ENCODE data around the gene S100A5.
A peak's percentile ranks its signal among the peaks of the same experiment; 100 is the strongest.

Gene S100A5

DNA sequence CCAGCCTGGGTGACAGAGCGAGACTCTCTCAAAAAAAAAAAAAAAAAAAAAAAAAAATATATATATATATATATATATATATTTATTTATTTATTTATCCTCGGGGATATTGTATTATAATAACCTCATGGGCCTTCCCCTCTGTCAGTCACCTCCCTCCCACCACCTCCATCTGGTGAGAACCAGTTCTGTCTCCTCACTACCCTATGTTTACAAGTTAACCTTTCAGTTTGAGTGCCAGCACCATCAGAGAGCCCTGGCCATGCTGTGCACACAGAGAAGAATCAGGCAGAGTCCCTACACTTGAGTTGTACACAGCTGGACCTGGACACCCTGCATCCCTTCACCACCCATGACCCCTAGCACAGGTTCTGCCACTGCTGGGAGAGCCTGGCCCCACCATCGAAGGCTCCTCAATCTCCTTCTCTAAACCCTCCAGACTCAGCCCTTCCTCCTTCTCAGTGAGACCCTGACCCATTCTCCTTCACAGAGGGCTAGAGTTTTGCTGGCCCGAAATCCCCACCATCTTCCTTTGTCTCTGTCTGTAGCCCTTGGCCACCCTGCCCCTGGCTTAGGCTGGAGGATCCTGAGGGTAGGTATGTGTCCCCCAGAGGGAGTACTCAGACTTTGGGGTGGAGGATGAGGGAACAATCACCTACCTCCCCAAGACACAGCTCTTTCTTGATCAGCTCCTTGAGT lies 1.2 kb downstream of the S100A5 start:
- Histone ChIP-seq H3K36me3 (ENCODE audit: insufficient read depth, low read length) (peaks cover 4% of the 10 kb centered on the region; the same call in 1 of the 2 replicates), H3K4me3 (ENCODE audit: low read depth, low read length) (no peak overlapping the region), H3K27me3 (ENCODE audit: insufficient read depth, low read length) (no peaks in the 10 kb centered on the region), H3K4me1 (ENCODE audit: control insufficient read depth, insufficient read depth, low read length, unreplicated experiment) (peaks cover 25% of the 10 kb centered on the region), H2AFZ (ENCODE audit: low read length, unreplicated experiment) (no peak overlapping the region), H3K27ac (ENCODE audit: low read depth, low read length) (no peak overlapping the region), H3K79me2 (ENCODE audit: control insufficient read depth, insufficient read depth, low read length, unreplicated experiment) (peaks cover 12% of the 10 kb centered on the region)

DNA sequence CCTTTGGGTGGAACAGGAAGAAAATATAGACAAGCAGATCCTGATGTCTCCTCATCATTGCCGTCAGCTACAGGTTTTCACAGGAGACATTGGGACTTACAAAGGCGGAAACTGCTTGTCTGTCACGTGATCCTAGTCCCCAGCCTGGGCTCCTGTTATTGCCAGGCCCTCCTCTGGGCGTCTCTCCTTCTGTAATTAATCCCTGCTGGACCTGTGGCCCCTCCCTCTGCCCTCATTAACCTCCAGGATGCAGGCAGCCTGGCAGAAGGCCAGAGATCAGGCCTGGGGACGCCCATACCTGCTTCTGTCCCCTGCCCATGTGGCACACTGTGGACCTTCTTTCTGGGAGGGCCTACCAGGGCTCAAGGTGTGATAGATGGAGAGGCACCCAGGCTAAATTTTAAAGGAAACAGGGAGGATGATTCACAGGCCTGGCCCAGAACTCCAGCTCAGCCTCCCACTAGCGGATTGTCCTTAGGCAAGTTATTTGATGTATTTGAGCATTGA lies 2.4 kb downstream of the S100A5 start:
- peaks cover 27% of the 10 kb centered on the region for H3K4me1 ChIP-seq (ENCODE audit: control insufficient read depth, insufficient read depth, low read length, unreplicated experiment)
- no peaks in the 10 kb centered on the region for H3K27me3 ChIP-seq (ENCODE audit: insufficient read depth, low read length)
- H3K36me3 ChIP-seq (ENCODE audit: insufficient read depth, low read length): peaks cover 9% of the 10 kb centered on the region; the same call in 1 of the 2 replicates
- no peak overlapping the region for H2AFZ ChIP-seq (ENCODE audit: low read length, unreplicated experiment)
- H3K4me3 ChIP-seq (ENCODE audit: low read depth, low read length): no peak overlapping the region
- no peak overlapping the region for H3K27ac ChIP-seq (ENCODE audit: low read depth, low read length)
- H3K79me2 ChIP-seq (ENCODE audit: control insufficient read depth, insufficient read depth, low read length, unreplicated experiment): peaks cover 20% of the 10 kb centered on the region

DNA sequence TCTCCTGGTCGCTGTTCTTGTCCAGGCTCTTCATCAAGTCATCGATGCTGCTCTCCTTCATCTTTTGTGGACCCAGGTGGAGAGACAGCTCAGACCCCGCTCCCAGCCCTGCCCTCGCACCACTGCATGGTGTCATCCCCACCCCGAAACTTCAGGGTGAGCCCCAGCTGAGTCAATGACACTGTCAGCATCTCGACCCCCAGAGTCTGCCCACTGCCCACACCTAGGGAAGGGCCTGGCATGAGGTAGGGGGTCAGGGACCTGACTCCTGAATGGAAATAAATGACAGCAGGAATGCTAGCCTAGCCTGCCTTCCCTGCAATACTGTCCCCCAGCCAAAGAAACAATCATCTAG lies 3.4 kb downstream of the S100A5 start:
- Histone ChIP-seq H3K79me2 (ENCODE audit: control insufficient read depth, insufficient read depth, low read length, unreplicated experiment) (peaks cover 20% of the 10 kb centered on the region), H3K36me3 (ENCODE audit: insufficient read depth, low read length) (peaks cover 9% of the 10 kb centered on the region; the same call in 1 of the 2 replicates), H3K27me3 (ENCODE audit: insufficient read depth, low read length) (no peaks in the 10 kb centered on the region), H2AFZ (ENCODE audit: low read length, unreplicated experiment) (no peak overlapping the region), H3K27ac (ENCODE audit: low read depth, low read length) (no peak overlapping the region), H3K4me1 (ENCODE audit: control insufficient read depth, insufficient read depth, low read length, unreplicated experiment) (peaks cover 36% of the 10 kb centered on the region), H3K4me3 (ENCODE audit: low read depth, low read length) (no peak overlapping the region)

DNA sequence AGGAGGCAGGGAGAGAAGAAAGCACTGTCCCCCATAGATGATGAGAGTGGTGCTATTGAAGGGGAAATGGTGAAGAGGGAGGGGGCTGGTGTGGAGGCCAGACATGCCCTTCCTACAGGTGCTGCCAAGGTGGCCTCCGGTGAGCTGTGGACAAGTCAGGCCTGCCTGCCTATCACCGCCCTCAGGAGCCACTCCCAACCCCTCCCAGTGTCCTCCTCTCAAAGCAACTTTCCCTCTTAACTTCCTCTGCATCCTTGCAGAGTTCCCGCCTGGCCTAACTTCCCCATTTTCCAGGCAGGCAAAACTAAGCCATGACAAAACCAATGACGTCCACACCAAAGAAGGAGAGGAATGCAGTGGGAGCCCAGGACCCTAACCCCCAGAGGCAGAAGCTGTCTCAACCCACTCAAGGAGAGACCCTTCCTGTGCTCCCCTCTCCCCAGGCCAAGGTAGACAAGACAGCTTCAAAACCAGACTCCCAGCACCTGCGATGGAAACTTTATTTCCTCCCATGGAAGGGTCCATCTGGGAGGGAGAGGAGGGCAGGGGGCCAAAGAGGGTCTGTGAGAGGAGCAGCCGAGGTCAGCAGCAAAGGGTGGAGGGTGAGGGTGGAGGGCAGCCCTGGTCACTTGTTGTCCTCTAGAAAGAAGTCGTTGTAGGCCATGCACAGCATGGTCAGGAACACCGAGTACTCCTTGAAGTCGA lies 3.9 kb downstream of the S100A5 start:
- peak overlapping the region; percentile 87 for H3K4me3 ChIP-seq (ENCODE audit: low read depth, low read length)
- peaks cover 9% of the 10 kb centered on the region; the same call in 1 of the 2 replicates for H3K36me3 ChIP-seq (ENCODE audit: insufficient read depth, low read length)
- peaks cover 41% of the 10 kb centered on the region for H3K4me1 ChIP-seq (ENCODE audit: control insufficient read depth, insufficient read depth, low read length, unreplicated experiment)
- H3K79me2 ChIP-seq (ENCODE audit: control insufficient read depth, insufficient read depth, low read length, unreplicated experiment): peaks cover 20% of the 10 kb centered on the region
- peak overlapping the region; percentile 44 for H3K27ac ChIP-seq (ENCODE audit: low read depth, low read length)
- H2AFZ ChIP-seq (ENCODE audit: low read length, unreplicated experiment): no peak overlapping the region
- H3K27me3 ChIP-seq (ENCODE audit: insufficient read depth, low read length): no peaks in the 10 kb centered on the region

DNA sequence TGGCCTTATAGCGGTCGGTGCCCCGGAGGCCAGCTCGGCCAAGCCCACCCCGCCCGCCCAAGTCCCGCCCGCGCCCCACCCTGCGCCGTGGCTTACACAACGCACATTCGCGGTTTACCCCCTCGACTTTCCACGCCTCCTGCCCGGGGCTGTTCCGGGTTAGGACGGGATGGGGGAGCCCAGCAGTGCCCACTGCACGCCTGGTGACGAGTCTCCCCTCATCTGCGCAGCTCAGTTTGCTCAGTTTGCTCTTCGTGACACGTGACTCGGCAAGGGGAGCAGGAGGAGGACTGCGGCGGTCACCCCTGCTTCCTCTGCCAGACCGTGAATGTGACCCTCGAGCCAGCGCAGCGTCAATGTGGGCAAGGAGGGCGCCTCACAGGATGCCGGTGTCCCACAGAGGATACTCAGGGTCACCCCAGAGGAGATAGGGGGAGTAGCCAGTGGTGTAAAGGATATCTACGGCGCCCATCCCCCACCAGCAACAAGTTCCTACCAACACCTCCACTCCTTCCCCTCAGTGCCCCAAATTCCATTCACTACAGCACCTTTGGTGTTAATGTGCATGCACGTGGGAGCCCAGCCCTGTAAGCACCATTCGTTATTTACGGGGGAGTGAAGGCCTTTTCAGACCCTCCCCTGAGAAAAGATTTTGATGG lies 4.6 kb downstream of the S100A5 start:
- H3K27ac ChIP-seq (ENCODE audit: low read depth, low read length): peak overlapping the region; percentile 85
- H3K79me2 ChIP-seq (ENCODE audit: control insufficient read depth, insufficient read depth, low read length, unreplicated experiment): peaks cover 20% of the 10 kb centered on the region
- peaks cover 42% of the 10 kb centered on the region for H3K4me1 ChIP-seq (ENCODE audit: control insufficient read depth, insufficient read depth, low read length, unreplicated experiment)
- no peaks in the 10 kb centered on the region for H3K27me3 ChIP-seq (ENCODE audit: insufficient read depth, low read length)
- peaks cover 9% of the 10 kb centered on the region; the same call in 1 of the 2 replicates for H3K36me3 ChIP-seq (ENCODE audit: insufficient read depth, low read length)
- no peak overlapping the region for H2AFZ ChIP-seq (ENCODE audit: low read length, unreplicated experiment)
- H3K4me3 ChIP-seq (ENCODE audit: low read depth, low read length): peak overlapping the region; percentile 87

DNA sequence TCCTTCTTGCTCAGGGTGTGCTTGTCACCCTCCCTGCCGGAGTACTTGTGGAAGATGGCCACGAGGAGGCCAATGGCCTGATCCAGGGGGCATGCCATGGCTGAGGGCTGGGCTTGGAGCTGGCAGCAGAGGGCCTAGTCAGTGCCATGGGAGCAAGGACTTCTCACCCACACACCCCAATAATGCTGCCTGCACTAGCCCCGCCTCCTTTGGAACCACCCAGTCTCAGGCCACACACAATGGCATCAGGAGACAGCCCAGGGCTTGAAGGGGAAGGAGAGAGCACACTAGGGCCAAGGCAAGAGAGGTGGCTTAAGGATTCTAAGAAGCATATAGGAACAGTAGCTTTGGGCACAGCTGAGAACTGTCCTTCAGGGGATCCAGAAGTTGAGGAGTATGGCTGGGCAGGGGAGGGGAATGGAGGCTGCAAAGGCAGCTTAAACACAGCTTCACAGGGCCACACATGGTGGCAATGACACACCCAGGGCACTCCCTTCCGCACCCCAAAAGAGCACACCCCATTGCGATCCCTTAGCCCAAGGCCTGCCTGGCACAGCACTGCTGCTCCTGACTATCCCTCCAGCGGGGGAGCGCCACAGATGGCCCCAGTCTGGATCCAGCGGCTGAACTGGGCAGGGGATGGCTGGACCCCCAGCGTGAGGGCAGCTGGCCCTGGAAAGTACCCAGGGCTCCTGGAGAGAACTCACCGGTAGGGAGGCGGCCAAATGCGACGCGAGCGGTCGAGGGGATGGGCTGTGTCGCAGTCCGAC lies 5.3 kb downstream of the S100A5 start, which contains the start of gene S100A6:
Gene S100A6 (minus strand): TSS at position 750 of the 770 bp plus-strand sequence. CDS start 652 bp downstream, at position 98.
- Histone ChIP-seq H3K36me3 (ENCODE audit: insufficient read depth, low read length) (peaks cover 9% of the 10 kb centered on the region; the same call in 1 of the 2 replicates), H3K4me1 (ENCODE audit: control insufficient read depth, insufficient read depth, low read length, unreplicated experiment) (peaks cover 39% of the 10 kb centered on the region), H3K27me3 (ENCODE audit: insufficient read depth, low read length) (no peaks in the 10 kb centered on the region), H3K27ac (ENCODE audit: low read depth, low read length) (peak within 1 kb of the TSS; percentile 85), H3K4me3 (ENCODE audit: low read depth, low read length) (peak within 1 kb of the TSS; percentile 87), H3K79me2 (ENCODE audit: control insufficient read depth, insufficient read depth, low read length, unreplicated experiment) (peaks cover 20% of the 10 kb centered on the region), H2AFZ (ENCODE audit: low read length, unreplicated experiment) (no peak within 1 kb of the TSS)

DNA sequence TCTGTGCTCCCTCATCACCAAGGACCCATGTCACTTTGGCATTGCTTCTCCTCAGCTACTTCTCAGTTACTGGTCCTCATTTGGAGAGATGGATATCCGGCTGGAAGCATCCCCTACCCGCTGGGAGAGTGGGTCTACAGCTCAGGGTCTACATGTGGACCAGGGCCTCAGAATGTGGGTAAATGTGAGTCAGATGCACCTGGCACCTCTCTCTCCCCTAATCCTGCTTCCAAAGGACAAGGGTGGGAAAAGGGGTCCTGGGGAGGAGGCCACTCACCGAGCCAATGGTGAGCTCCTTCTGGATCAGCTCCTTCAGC lies 5.9 kb downstream of the S100A5 start:
- Histone ChIP-seq H3K36me3 (ENCODE audit: insufficient read depth, low read length) (peaks cover 9% of the 10 kb centered on the region; the same call in 1 of the 2 replicates), H3K4me3 (ENCODE audit: low read depth, low read length) (peak overlapping the region; percentile 87), H2AFZ (ENCODE audit: low read length, unreplicated experiment) (no peak overlapping the region), H3K79me2 (ENCODE audit: control insufficient read depth, insufficient read depth, low read length, unreplicated experiment) (peaks cover 20% of the 10 kb centered on the region), H3K4me1 (ENCODE audit: control insufficient read depth, insufficient read depth, low read length, unreplicated experiment) (peaks cover 39% of the 10 kb centered on the region), H3K27me3 (ENCODE audit: insufficient read depth, low read length) (no peaks in the 10 kb centered on the region), H3K27ac (ENCODE audit: low read depth, low read length) (peak overlapping the region; percentile 85)

DNA sequence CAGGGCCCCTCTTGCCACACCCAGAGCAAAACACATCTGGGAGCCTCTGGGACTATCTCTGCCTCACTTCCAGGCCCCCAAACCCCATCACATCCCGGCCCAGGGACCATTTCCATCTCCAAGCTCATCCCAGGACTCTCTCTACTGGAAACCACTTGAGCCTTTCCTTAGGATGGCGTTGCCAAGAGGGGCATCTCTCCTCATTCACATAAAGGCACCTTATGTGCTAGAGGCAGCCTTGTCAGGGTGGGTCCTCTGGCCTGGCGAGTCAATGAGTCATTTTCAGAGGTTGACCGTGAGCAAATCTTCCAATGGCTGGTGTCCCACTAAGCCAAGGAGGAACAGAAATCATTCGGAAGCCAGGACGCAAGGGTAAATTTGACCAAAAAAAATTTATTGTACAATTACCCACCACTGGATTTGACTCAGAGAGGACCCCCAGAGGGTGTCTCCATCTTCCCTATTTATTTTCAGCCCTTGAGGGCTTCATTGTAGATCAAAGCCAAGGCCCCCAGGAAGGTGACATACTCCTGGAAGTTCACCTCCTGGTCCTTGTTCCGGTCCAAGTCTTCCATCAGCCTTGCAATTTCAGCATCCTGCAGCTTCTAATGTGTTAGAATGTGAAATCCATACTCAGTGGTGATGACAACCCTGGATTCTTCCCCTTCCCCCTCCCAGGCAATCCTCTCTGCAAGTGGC lies 6.4 kb downstream of the S100A5 start:
- Histone ChIP-seq H3K79me2 (ENCODE audit: control insufficient read depth, insufficient read depth, low read length, unreplicated experiment) (peaks cover 20% of the 10 kb centered on the region), H3K4me3 (ENCODE audit: low read depth, low read length) (peak overlapping the region; percentile 87)

DNA sequence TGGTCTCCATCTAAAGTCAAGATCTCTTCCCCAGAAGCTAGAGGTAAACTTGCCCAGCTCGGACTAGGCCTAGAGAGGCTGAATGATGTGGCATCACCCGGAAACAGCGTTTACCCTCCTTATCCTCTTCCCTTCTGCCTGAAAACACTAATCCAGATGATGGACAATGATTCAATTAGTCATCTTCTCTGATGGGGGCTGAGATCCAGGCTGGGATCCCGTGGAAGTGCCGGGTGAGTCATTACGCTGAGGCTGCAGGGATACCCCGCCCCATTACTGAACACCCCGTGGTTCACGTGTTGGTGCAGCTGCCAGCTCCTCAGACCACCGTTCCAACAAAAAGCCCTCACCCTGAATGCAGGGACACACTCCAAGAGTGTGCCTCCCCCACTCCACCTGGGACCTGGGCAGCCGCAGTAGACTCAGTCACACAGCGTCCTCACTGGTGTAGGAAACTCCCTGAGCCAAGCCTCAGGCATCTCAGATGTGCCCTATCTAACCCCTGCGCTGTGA lies 7.0 kb downstream of the S100A5 start:
- H3K4me3 ChIP-seq (ENCODE audit: low read depth, low read length): peak overlapping the region; percentile 87
- H2AFZ ChIP-seq (ENCODE audit: low read length, unreplicated experiment): no peak overlapping the region
- H3K79me2 ChIP-seq (ENCODE audit: control insufficient read depth, insufficient read depth, low read length, unreplicated experiment): peaks cover 20% of the 10 kb centered on the region
- H3K27me3 ChIP-seq (ENCODE audit: insufficient read depth, low read length): no peaks in the 10 kb centered on the region
- H3K36me3 ChIP-seq (ENCODE audit: insufficient read depth, low read length): peaks cover 9% of the 10 kb centered on the region; the same call in 1 of the 2 replicates
- H3K4me1 ChIP-seq (ENCODE audit: control insufficient read depth, insufficient read depth, low read length, unreplicated experiment): peaks cover 39% of the 10 kb centered on the region
- H3K27ac ChIP-seq (ENCODE audit: low read depth, low read length): peak overlapping the region; percentile 85

More for the DNA sequence above, 6.4 kb downstream of the S100A5 start:
- Histone ChIP-seq H3K36me3 (ENCODE audit: insufficient read depth, low read length) (peaks cover 9% of the 10 kb centered on the region; the same call in 1 of the 2 replicates), H3K27me3 (ENCODE audit: insufficient read depth, low read length) (no peaks in the 10 kb centered on the region), H3K4me1 (ENCODE audit: control insufficient read depth, insufficient read depth, low read length, unreplicated experiment) (peaks cover 39% of the 10 kb centered on the region), H2AFZ (ENCODE audit: low read length, unreplicated experiment) (no peak overlapping the region), H3K27ac (ENCODE audit: low read depth, low read length) (peak overlapping the region; percentile 85)
